PC-3 (cell line): ENCODE measurements around the gene ENTREP3. TPM values are rescaled to one million over a fixed set of nuclear protein-coding genes. Genes with fewer than 3 reads are reported as not detected.

ENCODE experiments used
- ATAC-seq: fragments of 200-7000 bp; cut with Tn5 transposase; 2 replicates; pipeline ENCODE4 v1.9.1; 2020; ENCODE audit warnings: mild to moderate bottlenecking, moderate library complexity
- BruUV-seq: library from RNA; stranded (reverse); fragments of 400-500 nt; replicated peaks from 2 replicates; lab custom pipeline; 2021; lab: Mats Ljungman, UMichigan
- CTCF ChIA-PET: fragments of 300-600 bp; sonication (Branson Sonifier 250); formaldehyde crosslinking; loops from one replicate; lab custom pipeline; 2022; ENCODE audit warnings: antibody characterized with exemption; lab: Charles Lee
- POLR2A ChIA-PET: fragments of 300-600 bp; sonication (Branson Sonifier 250); formaldehyde crosslinking; loops from one replicate; lab custom pipeline; 2022; ENCODE audit warnings: antibody characterized with exemption; ENCODE audit not compliant: unreplicated experiment; lab: Charles Lee
- DNase-seq: peaks from one replicate; pipeline ENCODE4 v3.0.0-alpha.2; 2015
- H2AFZ ChIP-seq: fragments of 300-600 bp; sonication (generic); 2 replicates; pipeline ENCODE4 v1.6.0; 2016; ENCODE audit warnings: antibody characterized with exemption, low read length
- H3F3A ChIP-seq: fragments of 300-600 bp; sonication (generic); one replicate; pipeline ENCODE4 v1.6.0; 2017; ENCODE audit warnings: antibody characterized with exemption, low read length, control low read depth, mild to moderate bottlenecking; ENCODE audit not compliant: unreplicated experiment
- H3K27ac ChIP-seq: fragments of 300-600 bp; sonication (generic); 2 replicates; pipeline ENCODE4 v1.5.1; 2016; ENCODE audit warnings: mild to moderate bottlenecking, low read length
- H3K27me3 ChIP-seq: fragments of 300-600 bp; sonication (generic); 2 replicates; pipeline ENCODE4 v1.6.1; 2016; ENCODE audit warnings: low read length, mixed read lengths
- H3K36me3 ChIP-seq: fragments of 300-600 bp; sonication (generic); 2 replicates; pipeline ENCODE4 v1.6.1; 2016; ENCODE audit warnings: low read depth, mixed run types, low read length, mixed read lengths
- H3K4me1 ChIP-seq: fragments of 300-600 bp; sonication (generic); 2 replicates; pipeline ENCODE4 v1.5.1; 2016; ENCODE audit warnings: low read length; ENCODE audit not compliant: insufficient read depth
- H3K4me2 ChIP-seq: fragments of 300-600 bp; sonication (generic); 2 replicates; pipeline ENCODE4 v1.6.0; 2016; ENCODE audit warnings: low read length
- H3K4me3 ChIP-seq: fragments of 300-600 bp; sonication (generic); 2 replicates; pipeline ENCODE4 v1.5.1; 2016; ENCODE audit warnings: mild to moderate bottlenecking, low read length, mixed read lengths
- H3K79me2 ChIP-seq: fragments of 300-600 bp; sonication (generic); 2 replicates; pipeline ENCODE4 v1.6.1; 2017; ENCODE audit warnings: low read length, mixed read lengths
- H3K9ac ChIP-seq: fragments of 300-600 bp; sonication (generic); 2 replicates; pipeline ENCODE4 v1.6.0; 2016; ENCODE audit warnings: mild to moderate bottlenecking, low read length
- H3K9me2 ChIP-seq: fragments of 300-600 bp; sonication (generic); replicated peaks from 2 replicates; pipeline ENCODE4 v1.6.1; 2016; ENCODE audit warnings: mixed run types, low read length, mixed read lengths
- H3K9me3 ChIP-seq: fragments of 300-600 bp; sonication (generic); 2 replicates; pipeline ENCODE4 v1.6.1; 2016; ENCODE audit warnings: low read length, mixed read lengths
- H4K20me1 ChIP-seq: fragments of 300-600 bp; sonication (generic); 2 replicates; pipeline ENCODE4 v1.6.1; 2016; ENCODE audit warnings: low read length, mixed read lengths
- CTCF ChIP-seq: fragments of 300-600 bp; sonication (generic); conservative IDR thresholded peaks from 2 replicates; pipeline ENCODE4 v1.5.1; 2017; ENCODE audit warnings: antibody characterized with exemption, low read depth, mild to moderate bottlenecking, low read length
- EZH2 ChIP-seq: fragments of 300-600 bp; sonication (generic); IDR thresholded peaks from one replicate; pipeline ENCODE4 v1.6.1; 2017; ENCODE audit warnings: antibody characterized with exemption, mild to moderate bottlenecking, low read length; ENCODE audit not compliant: unreplicated experiment
- EZH2phosphoT487 ChIP-seq: fragments of 300-600 bp; sonication (generic); IDR thresholded peaks from 2 replicates; pipeline ENCODE4 v1.6.1; 2018; ENCODE audit warnings: mild to moderate bottlenecking, antibody characterized with exemption, low read length, borderline replicate concordance
- intact Hi-C: fragments of 100-400 bp; cut with micrococcal nuclease; formaldehyde crosslinking; loops from 2 replicates; pipeline ENCODE4 v1.9.0; 2023
- total RNA-seq: library from RNA; depleted of rRNA; stranded (reverse); fragments of >200 nt; gene quantifications from 2 replicates; pipeline ENCODE4 v1.2.3, GENCODE V29; 2014

ENTREP3 gene
- total RNA-seq, 1 experiment from 2014 or later, result 30.9 TPM

GRCh38 chr1:155295183-155295941 is 40.1 kb upstream of the ENTREP3 start:
- H3K27me3 ChIP-seq, result no peaks in the 10 kb centered on the region
- no peak overlapping the region for H3K27ac ChIP-seq
- H3K4me1 ChIP-seq, result no peaks in the 10 kb centered on the region
- H3F3A ChIP-seq, result no peaks in the 10 kb centered on the region
- no peaks in the 10 kb centered on the region for H4K20me1 ChIP-seq
- POLR2A ChIA-PET, result no interaction called here
- H3K9me2 ChIP-seq, result no peaks in the 10 kb centered on the region
- no peak overlapping the region for H3K9ac ChIP-seq
- no peaks in the 10 kb centered on the region for H3K9me3 ChIP-seq
- H3K36me3 ChIP-seq, result no peaks in the 10 kb centered on the region
- no peak overlapping the region for H3K4me2 ChIP-seq
- intact Hi-C loops, result no loop called here
- CTCF ChIA-PET, result no interaction called here
- no peak overlapping the region for H3K4me3 ChIP-seq
- H3K79me2 ChIP-seq, result no peaks in the 10 kb centered on the region
- H2AFZ ChIP-seq, result no peak overlapping the region
- no TSS peak for BruUV-seq
- TF ChIP-seq EZH2 (no peak), EZH2phosphoT487 (no peak), CTCF (no peak)
- DNase-seq, result no peak
- ATAC-seq, result no peak

GRCh38 chr1:155294520-155295182 is 39.4 kb upstream of the ENTREP3 start:
- Histone ChIP-seq H3K4me2 (no peak overlapping the region), H3K9me2 (no peaks in the 10 kb centered on the region), H3K9ac (no peak overlapping the region), H3K4me1 (no peaks in the 10 kb centered on the region), H3K9me3 (no peaks in the 10 kb centered on the region), H3K27me3 (no peaks in the 10 kb centered on the region), H3K27ac (no peak overlapping the region), H3K36me3 (no peaks in the 10 kb centered on the region), H3K79me2 (no peaks in the 10 kb centered on the region), H2AFZ (no peak overlapping the region), H3K4me3 (no peak overlapping the region), H4K20me1 (no peaks in the 10 kb centered on the region), H3F3A (no peaks in the 10 kb centered on the region)
- ChIA-PET POLR2A (no interaction called here), CTCF (no interaction called here)
- TF ChIP-seq CTCF (no peak), EZH2 (no peak), EZH2phosphoT487 (no peak)
- no TSS peak for BruUV-seq
- intact Hi-C loops, result no loop called here
- ATAC-seq (no peak), DNase-seq (no peak)
